Colonic mucosa (tissue), 4 donors: ENCODE results near the gene SMIM45.
A peak's percentile ranks its signal among the peaks of the same experiment; 100 is the strongest.

Experiments
- DNase-seq: peaks from one replicate; pipeline ENCODE4 v3.0.0-alpha.2; 2020
- H3K27ac ChIP-seq: fragments of 200-600 bp; one replicate; pipeline ENCODE4 v1.8.0; 2021
- H3K27me3 ChIP-seq: fragments of 200-600 bp; one replicate; pipeline ENCODE4 v1.8.0; 2021
- H3K36me3 ChIP-seq: fragments of 200-600 bp; one replicate; pipeline ENCODE4 v1.8.0; 2021
- H3K4me1 ChIP-seq: fragments of 200-600 bp; one replicate; pipeline ENCODE4 v1.8.0; 2021; ENCODE audit warnings: mild to moderate bottlenecking
- H3K4me3 ChIP-seq: fragments of 200-600 bp; one replicate; pipeline ENCODE4 v1.8.0; 2021
- H3K9ac ChIP-seq, 2 donors: one replicate each; pipeline ENCODE4 v1.7.0; 2013; ENCODE audit warnings: control low read depth in 2 of 2, low read depth in 2 of 2, low read length in 2 of 2
- H3K9me3 ChIP-seq: fragments of 200-600 bp; one replicate; pipeline ENCODE4 v1.8.0; 2021
- intact Hi-C: fragments of 100-400 bp; cut with DNase I; formaldehyde crosslinking; loops from one replicate; pipeline ENCODE4 v1.14.1; 2022
- TF ChIP-seq, protein P1 (sequence below): fragments of 200-600 bp; IDR thresholded peaks from one replicate; pipeline ENCODE4 v1.8.0; 2022; ENCODE audit warnings: antibody characterized with exemption, mild to moderate bottlenecking
- donor health status: healthy.
- donor health status: DM: no; HTN: no; CAD: no.
- donor health status: DM: no; HTN: no; CAD: no.

SMIM45 gene

DNA sequence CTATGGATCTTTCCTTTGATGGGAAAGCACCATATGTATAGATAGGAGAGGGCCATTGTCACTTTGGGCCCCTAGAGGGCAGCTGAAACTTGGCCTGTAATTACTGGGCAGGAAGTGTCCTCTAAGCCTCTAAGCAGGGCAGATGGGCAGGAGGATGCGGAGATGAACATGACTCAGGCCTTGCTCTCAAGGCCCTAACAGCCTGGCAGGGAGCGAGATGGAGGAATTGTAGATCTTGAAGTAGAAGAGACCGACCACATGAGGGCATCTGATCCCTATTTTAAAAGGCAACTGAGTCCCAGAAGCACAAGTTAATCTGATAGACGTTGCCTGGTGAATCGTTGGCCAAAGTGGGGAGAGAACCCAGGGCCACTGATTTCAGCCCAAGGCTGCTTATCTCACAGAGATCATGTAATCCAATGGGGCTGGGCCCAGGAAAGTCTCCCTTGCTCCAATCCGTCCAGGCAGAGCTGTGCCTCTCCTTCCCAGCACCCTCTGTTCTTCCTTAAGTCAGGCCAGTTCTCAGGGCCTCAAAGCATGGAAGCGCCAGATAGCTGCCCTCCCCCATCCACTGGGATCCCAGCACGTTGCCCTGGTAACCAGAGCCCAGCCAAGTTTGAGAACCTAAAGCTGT lies 14.8 kb downstream of the SMIM45 start:
- H3K36me3 ChIP-seq, result no peaks in the 10 kb centered on the region
- peak; percentile 49 for DNase-seq
- H3K4me1 ChIP-seq, result no peaks in the 10 kb centered on the region
- no peaks in the 10 kb centered on the region for H3K27me3 ChIP-seq
- TF ChIP-seq, protein P1, sequence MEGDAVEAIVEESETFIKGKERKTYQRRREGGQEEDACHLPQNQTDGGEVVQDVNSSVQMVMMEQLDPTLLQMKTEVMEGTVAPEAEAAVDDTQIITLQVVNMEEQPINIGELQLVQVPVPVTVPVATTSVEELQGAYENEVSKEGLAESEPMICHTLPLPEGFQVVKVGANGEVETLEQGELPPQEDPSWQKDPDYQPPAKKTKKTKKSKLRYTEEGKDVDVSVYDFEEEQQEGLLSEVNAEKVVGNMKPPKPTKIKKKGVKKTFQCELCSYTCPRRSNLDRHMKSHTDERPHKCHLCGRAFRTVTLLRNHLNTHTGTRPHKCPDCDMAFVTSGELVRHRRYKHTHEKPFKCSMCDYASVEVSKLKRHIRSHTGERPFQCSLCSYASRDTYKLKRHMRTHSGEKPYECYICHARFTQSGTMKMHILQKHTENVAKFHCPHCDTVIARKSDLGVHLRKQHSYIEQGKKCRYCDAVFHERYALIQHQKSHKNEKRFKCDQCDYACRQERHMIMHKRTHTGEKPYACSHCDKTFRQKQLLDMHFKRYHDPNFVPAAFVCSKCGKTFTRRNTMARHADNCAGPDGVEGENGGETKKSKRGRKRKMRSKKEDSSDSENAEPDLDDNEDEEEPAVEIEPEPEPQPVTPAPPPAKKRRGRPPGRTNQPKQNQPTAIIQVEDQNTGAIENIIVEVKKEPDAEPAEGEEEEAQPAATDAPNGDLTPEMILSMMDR, result peak; percentile 33
- H3K27ac ChIP-seq, result no peak overlapping the region
- intact Hi-C loops, result no loop called here
- no peak overlapping the region for H3K9ac ChIP-seq
- no peak overlapping the region for H3K4me3 ChIP-seq
- H3K9me3 ChIP-seq, result no peaks in the 10 kb centered on the region

DNA sequence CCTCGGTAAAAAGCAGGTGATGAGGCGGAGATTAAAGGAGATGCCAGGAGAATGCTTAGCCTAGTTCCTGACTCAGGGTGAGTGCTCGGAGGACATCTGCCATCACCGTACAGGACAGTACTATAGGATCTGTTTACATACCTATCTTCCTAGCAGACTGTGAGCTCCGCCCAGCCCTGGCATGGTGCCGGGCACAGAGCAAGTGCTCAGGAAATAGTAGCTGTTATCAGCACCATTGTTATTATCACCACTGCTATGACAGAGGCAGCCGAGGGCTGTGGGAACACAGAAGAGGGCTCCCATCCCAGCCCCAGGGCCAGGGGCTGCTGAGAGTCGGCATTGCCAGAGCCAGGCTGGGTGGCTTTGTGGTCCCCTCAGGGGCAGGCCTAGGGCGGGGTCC lies 16.7 kb downstream of the SMIM45 start:
- intact Hi-C loops, result no loop called here
- Histone ChIP-seq H3K27me3 (no peaks in the 10 kb centered on the region), H3K9ac (no peak overlapping the region), H3K36me3 (no peaks in the 10 kb centered on the region), H3K4me1 (no peaks in the 10 kb centered on the region), H3K27ac (no peak overlapping the region), H3K9me3 (no peaks in the 10 kb centered on the region), H3K4me3 (no peak overlapping the region)
- TF ChIP-seq, protein P1, result no peak
- peak; percentile 50 for DNase-seq

DNA sequence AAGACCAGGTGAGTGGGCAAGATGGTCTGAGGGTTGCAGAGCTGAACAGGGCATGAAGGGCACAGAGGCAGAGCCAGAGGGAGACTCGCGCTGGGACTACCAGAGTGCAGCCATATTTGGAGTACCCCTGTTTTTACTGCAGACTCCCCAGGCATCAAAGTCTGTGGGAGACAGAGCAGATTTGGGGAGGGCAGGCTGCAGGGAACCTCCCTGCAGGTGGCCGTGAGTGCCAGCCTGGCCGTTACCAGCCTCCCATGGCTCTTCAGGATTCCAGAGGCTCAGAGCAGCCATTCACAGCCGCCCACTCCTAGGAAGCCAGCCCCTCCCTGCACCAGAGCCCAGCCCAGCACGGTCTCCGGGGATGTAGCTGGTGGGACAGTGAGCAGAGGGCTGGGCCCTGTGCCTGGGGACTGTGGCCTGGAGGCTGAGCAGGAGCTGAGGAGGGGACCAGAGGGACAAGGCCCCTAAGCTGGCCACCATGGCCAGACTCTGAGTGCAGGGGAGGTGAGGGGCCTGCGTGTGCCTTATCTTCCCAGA lies 17.2 kb downstream of the SMIM45 start, which contains the start of gene SEPTIN3:
SEPTIN3 (plus strand) TSS at position 334 of the 537 bp plus-strand sequence. CDS start 2,050 bp downstream, outside the sequence.
- intact Hi-C loops, result no loop called here
- Histone ChIP-seq H3K4me3 (no peak within 1 kb of the TSS), H3K9me3 (no peaks in the 10 kb centered on the region), H3K27me3 (no peaks in the 10 kb centered on the region), H3K4me1 (no peaks in the 10 kb centered on the region), H3K36me3 (no peaks in the 10 kb centered on the region), H3K27ac (no peak within 1 kb of the TSS), H3K9ac (no peak within 1 kb of the TSS)
- DNase-seq, result no peak
- TF ChIP-seq, protein P1, result no peak

DNA sequence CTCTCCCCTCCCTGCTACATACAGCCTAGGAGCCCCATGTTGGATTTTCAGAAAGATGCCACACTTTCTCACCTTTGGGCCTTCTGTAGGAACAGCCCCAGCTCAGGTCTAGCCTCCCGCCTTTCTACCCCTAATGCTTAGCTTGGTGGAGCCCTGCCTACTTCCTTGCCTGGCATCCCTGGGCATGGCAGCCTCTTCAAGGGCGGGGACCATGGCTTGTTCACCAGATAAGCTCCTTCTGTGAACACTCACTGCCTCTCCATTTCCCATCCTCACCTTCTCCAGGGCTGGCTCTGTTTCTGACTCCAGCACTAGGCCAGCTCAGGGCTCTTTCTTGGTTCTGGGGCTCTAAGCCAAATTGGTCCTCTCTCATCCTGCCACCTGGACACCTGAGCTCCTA lies 18.7 kb downstream of the SMIM45 start:
- TF ChIP-seq, protein P1, result no peak
- no peaks in the 10 kb centered on the region for H3K4me1 ChIP-seq
- no peaks in the 10 kb centered on the region for H3K36me3 ChIP-seq
- H3K27ac ChIP-seq, result no peak overlapping the region
- peaks cover 4% of the 10 kb centered on the region for H3K27me3 ChIP-seq
- no peak for DNase-seq
- intact Hi-C loops, result loop anchor here (10.0 kb wide), 1 partner anchor 464 kb away; the partner anchor contains the start of gene NFAM1
- H3K4me3 ChIP-seq, result no peak overlapping the region
- no peaks in the 10 kb centered on the region for H3K9me3 ChIP-seq
- H3K9ac ChIP-seq, result no peak overlapping the region

DNA sequence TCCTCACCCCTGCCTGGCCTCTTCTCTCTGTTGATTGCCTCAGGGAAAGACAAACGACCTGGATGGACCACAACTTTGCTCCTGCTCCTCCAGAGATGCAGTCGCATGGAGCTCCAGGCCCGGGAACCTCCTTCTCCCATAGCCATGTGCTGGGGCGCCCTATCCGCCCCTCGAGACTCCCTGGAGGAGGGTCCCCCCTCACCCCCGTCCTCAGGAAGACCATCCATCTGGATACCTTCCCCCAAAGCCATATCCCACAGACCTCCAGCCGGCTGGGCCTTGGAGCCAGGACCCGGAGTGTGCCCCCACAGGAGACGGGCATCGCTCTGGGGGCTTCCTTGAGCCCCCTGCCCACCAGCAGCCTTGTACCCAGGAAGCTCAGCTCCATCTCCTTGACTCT lies 19.5 kb downstream of the SMIM45 start:
- Histone ChIP-seq H3K36me3 (no peaks in the 10 kb centered on the region), H3K27ac (no peak overlapping the region), H3K4me1 (no peaks in the 10 kb centered on the region), H3K4me3 (no peak overlapping the region), H3K9me3 (no peaks in the 10 kb centered on the region), H3K9ac (no peak overlapping the region), H3K27me3 (peaks cover 13% of the 10 kb centered on the region)
- TF ChIP-seq, protein P1, result no peak
- DNase-seq, result no peak
- intact Hi-C loops, result loop anchor here (10.0 kb wide), 1 partner anchor 463 kb away; the partner anchor contains the start of gene NFAM1
